A549 (cell line): ENCODE measurements around the gene ARID1B.

Source experiments
- BHLHE40 ChIP-seq: IDR thresholded peaks from 2 replicates; pipeline ENCODE4 v1.6.1; 2012; ENCODE audit warnings: low read depth, low read length, inconsistent platforms
- EP300 ChIP-seq, 2 experiments: fragments of >200 bp; sonication (Bioruptor Twin); formaldehyde crosslinking; IDR thresholded peaks; 2 replicates in 1 of 2; 3 replicates in 1 of 2; pipeline ENCODE4 v1.6.1; 2016 to 2017
- MYC ChIP-seq: IDR thresholded peaks from 2 replicates; pipeline ENCODE4 v1.6.1; 2012; ENCODE audit warnings: mild to moderate bottlenecking, inconsistent platforms, low read length, improper control_type of control experiment, borderline replicate concordance
- NR3C1 ChIP-seq: fragments of >200 bp; sonication (Bioruptor Twin); formaldehyde crosslinking; IDR thresholded peaks from 3 replicates; pipeline ENCODE4 v1.6.1; 2017
- PHF8 ChIP-seq: fragments of 200-600 bp; sonication (generic); IDR thresholded peaks from 2 replicates; pipeline ENCODE4 v1.6.1; 2016; ENCODE audit warnings: low read depth, mild to moderate bottlenecking, antibody characterized with exemption, moderate library complexity, borderline replicate concordance
- POLR2A ChIP-seq: IDR thresholded peaks from 2 replicates; pipeline ENCODE4 v1.6.1; 2012; ENCODE audit warnings: mild to moderate bottlenecking, low read length
- RFX5 ChIP-seq: fragments of 450-650 bp; IDR thresholded peaks from 2 replicates; pipeline ENCODE4 v1.7.1; 2014; ENCODE audit warnings: antibody characterized with exemption, mild to moderate bottlenecking, moderate library complexity
- RNF2 ChIP-seq: fragments of 200-600 bp; sonication (generic); IDR thresholded peaks from 2 replicates; pipeline ENCODE4 v1.6.1; 2016; ENCODE audit warnings: low read depth, mild to moderate bottlenecking, antibody characterized with exemption, moderate library complexity, borderline replicate concordance
- ZFP36 ChIP-seq: fragments of 450-650 bp; IDR thresholded peaks from 2 replicates; pipeline ENCODE4 v1.6.1; 2014; ENCODE audit warnings: borderline replicate concordance; ENCODE audit not compliant: partially characterized antibody
- TF ChIP-seq, protein P1 (sequence below): IDR thresholded peaks from 2 replicates; pipeline ENCODE4 v1.6.1; 2012
- TF ChIP-seq, protein P2 (sequence below): fragments of >200 bp; sonication (Bioruptor Twin); formaldehyde crosslinking; IDR thresholded peaks from 3 replicates; pipeline ENCODE4 v1.5.1; 2016
- TF ChIP-seq, protein P3 (sequence below): IDR thresholded peaks from 2 replicates; pipeline ENCODE4 v1.6.1; 2012; ENCODE audit warnings: low read depth, borderline replicate concordance
- TF ChIP-seq, protein P4 (sequence below): IDR thresholded peaks from 2 replicates; pipeline ENCODE4 v1.6.1; 2012
- TF ChIP-seq, protein P5 (sequence below): fragments of 450-650 bp; IDR thresholded peaks from 2 replicates; pipeline ENCODE4 v1.6.1; 2014; ENCODE audit warnings: antibody characterized with exemption

DNA sequence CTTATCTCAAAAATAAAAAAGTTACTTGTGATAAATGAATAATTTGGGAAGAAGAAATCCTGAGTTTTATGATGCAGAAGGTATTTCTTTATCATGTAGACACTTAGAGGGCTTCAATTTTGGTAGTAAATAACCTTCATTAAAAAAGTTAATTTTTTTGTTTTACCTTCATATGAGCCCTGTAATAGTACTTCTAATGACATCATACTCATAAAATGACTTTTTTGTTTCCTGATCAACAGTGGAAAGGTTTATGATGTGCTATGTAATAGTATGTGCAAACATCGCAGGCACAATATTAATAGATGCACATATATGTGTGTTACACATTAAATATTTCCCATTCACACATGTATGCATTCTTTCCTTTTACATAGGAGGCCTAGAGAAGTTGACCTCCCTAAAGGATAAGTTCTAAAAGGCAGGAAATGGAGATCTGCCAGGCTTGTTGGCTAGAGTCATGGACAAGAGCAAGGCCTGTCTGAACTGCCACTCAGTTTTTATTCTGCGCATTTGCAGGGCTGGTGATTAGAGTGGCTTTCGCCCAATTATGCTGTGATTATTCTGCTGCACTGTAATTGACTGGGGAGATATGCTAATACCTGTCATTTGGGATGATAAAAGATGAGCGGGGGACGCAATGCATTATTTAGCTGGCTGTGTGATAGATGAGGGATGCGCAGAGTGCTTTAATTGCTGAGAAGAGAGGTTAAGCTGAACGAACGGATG lies 273.5 kb downstream of the ARID1B start:
- TF ChIP-seq, protein P1, sequence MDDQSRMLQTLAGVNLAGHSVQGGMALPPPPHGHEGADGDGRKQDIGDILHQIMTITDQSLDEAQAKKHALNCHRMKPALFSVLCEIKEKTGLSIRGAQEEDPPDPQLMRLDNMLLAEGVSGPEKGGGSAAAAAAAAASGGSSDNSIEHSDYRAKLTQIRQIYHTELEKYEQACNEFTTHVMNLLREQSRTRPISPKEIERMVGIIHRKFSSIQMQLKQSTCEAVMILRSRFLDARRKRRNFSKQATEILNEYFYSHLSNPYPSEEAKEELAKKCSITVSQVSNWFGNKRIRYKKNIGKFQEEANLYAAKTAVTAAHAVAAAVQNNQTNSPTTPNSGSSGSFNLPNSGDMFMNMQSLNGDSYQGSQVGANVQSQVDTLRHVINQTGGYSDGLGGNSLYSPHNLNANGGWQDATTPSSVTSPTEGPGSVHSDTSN: no peak
- TF ChIP-seq, protein P2, sequence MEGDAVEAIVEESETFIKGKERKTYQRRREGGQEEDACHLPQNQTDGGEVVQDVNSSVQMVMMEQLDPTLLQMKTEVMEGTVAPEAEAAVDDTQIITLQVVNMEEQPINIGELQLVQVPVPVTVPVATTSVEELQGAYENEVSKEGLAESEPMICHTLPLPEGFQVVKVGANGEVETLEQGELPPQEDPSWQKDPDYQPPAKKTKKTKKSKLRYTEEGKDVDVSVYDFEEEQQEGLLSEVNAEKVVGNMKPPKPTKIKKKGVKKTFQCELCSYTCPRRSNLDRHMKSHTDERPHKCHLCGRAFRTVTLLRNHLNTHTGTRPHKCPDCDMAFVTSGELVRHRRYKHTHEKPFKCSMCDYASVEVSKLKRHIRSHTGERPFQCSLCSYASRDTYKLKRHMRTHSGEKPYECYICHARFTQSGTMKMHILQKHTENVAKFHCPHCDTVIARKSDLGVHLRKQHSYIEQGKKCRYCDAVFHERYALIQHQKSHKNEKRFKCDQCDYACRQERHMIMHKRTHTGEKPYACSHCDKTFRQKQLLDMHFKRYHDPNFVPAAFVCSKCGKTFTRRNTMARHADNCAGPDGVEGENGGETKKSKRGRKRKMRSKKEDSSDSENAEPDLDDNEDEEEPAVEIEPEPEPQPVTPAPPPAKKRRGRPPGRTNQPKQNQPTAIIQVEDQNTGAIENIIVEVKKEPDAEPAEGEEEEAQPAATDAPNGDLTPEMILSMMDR: no peak
- TF ChIP-seq, protein P3, sequence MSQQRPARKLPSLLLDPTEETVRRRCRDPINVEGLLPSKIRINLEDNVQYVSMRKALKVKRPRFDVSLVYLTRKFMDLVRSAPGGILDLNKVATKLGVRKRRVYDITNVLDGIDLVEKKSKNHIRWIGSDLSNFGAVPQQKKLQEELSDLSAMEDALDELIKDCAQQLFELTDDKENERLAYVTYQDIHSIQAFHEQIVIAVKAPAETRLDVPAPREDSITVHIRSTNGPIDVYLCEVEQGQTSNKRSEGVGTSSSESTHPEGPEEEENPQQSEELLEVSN: no peak
- no peak for TF ChIP-seq RFX5
- TF ChIP-seq, protein P4, sequence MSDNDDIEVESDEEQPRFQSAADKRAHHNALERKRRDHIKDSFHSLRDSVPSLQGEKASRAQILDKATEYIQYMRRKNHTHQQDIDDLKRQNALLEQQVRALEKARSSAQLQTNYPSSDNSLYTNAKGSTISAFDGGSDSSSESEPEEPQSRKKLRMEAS: no peak
- TF ChIP-seq MYC: no peak
- no peak for TF ChIP-seq ZFP36
- no peak for TF ChIP-seq POLR2A
- TF ChIP-seq, protein P5, sequence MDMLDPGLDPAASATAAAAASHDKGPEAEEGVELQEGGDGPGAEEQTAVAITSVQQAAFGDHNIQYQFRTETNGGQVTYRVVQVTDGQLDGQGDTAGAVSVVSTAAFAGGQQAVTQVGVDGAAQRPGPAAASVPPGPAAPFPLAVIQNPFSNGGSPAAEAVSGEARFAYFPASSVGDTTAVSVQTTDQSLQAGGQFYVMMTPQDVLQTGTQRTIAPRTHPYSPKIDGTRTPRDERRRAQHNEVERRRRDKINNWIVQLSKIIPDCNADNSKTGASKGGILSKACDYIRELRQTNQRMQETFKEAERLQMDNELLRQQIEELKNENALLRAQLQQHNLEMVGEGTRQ: no peak
- no peak for TF ChIP-seq EP300 (IDR thresholded peaks at IDR 0.05)
- no peak for TF ChIP-seq RNF2
- TF ChIP-seq NR3C1: no peak
- no peak for TF ChIP-seq BHLHE40
- no peak for TF ChIP-seq PHF8
